ENCODE results near the gene LRRC32.

The LRRC32 gene, protein sequence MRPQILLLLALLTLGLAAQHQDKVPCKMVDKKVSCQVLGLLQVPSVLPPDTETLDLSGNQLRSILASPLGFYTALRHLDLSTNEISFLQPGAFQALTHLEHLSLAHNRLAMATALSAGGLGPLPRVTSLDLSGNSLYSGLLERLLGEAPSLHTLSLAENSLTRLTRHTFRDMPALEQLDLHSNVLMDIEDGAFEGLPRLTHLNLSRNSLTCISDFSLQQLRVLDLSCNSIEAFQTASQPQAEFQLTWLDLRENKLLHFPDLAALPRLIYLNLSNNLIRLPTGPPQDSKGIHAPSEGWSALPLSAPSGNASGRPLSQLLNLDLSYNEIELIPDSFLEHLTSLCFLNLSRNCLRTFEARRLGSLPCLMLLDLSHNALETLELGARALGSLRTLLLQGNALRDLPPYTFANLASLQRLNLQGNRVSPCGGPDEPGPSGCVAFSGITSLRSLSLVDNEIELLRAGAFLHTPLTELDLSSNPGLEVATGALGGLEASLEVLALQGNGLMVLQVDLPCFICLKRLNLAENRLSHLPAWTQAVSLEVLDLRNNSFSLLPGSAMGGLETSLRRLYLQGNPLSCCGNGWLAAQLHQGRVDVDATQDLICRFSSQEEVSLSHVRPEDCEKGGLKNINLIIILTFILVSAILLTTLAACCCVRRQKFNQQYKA

DNA sequence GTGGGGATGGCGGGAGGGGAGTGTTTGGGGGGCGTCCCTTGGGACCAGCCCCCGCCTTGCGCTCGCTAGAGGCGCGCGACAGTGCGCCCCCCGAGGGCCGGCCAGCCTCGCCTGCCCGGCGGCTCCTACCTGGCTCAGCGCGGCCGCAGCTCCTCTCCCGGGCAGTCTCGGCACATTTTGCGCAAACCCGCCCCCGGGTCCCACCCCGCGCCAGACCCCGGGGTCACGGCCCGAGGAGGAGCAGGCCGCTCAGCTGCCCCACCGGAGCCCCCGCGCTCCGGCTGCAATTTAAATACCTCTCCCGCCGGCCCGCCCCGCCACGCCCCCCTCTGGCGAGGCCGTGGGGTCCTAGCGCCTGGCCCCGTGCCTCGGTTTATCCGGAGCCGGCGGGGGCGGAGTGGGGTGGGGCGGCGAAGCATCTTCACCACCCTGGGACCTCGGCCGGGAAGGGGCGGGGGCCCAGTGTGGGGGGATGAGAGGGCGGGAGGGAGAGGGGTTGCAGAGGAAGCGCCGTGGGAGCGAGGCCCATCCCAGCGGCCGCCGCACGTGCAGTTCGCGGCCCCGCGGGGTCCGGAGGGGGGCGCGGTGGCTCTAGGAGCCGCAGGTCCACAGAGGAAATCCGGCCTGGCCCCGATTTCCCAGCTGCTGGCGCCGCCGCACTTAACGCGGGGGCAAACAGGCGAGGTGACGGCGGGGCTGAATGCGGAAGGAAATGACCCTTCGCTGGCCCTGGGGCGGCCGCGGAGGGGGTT lies at the start of gene LRRC32:
Gene LRRC32 (minus strand): TSS at position 263 of the 752 bp plus-strand sequence. CDS start 4,793 bp downstream, outside the sequence.
- in situ Hi-C loops (cut with HindIII; ENCODE audit: low sequenced_read_pairs), result no loop called here

DNA sequence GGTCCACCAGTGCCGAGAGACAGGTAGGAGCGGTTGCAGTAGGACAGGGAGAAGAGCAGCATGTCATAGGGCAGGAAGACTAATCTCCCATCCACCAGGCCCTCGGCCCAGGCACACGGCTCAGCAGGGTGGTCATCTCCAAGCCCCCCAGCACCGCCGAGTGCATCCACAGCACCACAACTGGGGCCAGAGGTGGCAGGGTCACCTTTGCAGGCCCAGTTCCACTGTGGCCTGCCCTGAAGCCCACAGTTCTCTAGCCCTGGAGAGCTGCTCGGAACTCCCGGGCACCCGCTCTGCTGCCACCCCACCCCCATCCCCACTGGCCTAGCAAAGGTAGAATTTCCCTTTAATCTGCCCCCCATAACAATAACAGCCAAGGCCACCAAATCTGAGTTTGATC lies 49.1 kb upstream of the LRRC32 start:
- in situ Hi-C loops (cut with HindIII; ENCODE audit: low sequenced_read_pairs), result no loop called here

DNA sequence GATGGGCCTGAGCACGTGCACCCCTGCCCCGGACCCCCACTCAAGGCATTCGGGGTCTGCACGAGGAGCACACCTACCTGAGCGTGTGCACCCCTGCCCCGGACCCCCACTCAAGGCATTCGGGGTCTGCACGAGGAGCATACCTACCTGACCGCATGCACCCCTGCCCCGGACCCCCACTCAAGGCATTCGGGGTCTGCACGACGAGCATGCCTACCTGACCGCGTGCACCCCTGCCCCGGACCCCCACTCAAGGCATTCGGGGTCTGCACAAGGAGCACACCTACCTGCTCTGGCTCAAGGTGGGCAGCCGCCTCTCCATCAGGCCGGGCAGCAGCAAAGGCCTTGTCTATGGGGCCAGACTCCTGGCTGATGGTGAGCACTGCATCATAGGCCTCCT lies 48.7 kb upstream of the LRRC32 start:
- in situ Hi-C loops (cut with HindIII; ENCODE audit: low sequenced_read_pairs), result no loop called here

DNA sequence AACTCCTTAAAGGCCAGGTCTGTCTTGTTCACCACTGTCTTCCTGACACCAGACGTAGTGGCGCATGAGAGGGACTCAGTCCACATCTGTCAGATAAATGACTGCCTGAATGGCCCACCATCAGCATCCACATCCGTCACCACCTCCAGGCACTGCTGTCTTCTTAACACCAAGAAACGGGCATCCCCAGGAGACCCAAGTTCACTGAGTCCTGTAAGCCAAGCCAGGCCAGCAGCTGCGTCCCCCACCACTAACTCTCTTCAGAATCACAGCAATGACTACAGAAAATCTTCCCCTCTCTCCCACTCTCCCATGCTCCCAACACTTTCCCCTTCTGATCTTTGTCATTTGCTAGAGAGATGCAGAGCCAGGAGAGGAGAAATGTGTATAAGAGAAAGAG lies 47.3 kb upstream of the LRRC32 start:
- in situ Hi-C loops (cut with HindIII; ENCODE audit: low sequenced_read_pairs), result no loop called here

DNA sequence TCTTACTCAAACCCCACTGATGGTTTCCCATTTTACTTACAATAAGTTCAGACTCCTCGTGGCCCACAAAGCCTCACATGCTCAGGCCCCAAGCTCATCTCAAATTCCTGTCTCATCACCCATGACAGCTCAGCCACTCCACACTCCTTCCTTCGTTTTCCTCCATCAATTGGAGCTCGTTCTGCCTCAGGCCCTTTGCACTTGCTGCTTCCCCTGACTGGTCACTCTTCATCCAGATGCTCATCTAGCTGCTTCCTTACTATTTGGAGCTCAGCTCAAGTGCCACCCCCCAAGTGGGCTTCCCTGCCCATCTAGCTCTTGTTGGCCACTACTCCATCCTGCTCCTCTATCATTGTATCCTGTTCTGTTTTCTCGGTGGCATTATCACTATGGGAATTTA lies 46.8 kb upstream of the LRRC32 start:
- in situ Hi-C loops (cut with HindIII; ENCODE audit: low sequenced_read_pairs), result no loop called here

DNA sequence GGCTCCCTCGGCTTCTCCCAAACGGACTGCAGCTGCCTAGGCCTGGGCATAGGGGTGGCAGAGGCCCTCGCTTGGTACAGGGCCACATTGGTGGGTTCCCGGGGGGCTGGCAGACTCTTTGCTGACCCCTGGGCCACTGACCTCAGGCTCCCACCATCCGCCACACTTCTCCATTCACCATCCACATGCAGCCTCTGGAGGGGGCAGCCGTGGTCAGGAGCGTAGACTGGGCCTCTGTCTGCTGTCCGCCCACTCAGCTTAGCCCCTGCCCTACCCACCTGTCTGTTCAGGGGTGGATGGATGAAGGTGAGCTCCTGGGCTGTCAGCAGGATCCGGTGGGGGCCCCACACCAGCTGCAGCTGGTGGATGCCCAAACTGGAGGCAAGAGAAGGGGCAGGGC lies 45.7 kb upstream of the LRRC32 start:
- in situ Hi-C loops (cut with HindIII; ENCODE audit: low sequenced_read_pairs), result no loop called here

DNA sequence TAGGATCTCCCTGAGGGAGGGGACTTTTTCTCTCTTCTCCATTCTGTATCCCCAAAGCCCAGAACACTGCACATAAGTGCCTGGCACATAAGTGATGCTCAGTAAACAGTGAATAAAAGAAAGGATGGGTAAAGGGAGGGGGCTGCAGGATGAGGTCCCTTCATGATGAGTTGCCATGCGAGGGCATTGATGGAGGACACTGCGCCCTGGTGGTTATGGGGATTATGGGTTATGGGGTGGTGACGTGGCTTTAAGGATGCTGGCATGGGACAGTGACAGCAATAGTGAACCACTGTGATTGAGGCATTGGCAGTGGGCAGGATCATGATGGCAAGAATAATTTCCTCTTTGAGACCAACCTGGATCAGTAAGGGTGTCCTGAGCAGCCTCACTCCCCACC lies 43.9 kb upstream of the LRRC32 start:
- in situ Hi-C loops (cut with HindIII; ENCODE audit: low sequenced_read_pairs), result no loop called here

DNA sequence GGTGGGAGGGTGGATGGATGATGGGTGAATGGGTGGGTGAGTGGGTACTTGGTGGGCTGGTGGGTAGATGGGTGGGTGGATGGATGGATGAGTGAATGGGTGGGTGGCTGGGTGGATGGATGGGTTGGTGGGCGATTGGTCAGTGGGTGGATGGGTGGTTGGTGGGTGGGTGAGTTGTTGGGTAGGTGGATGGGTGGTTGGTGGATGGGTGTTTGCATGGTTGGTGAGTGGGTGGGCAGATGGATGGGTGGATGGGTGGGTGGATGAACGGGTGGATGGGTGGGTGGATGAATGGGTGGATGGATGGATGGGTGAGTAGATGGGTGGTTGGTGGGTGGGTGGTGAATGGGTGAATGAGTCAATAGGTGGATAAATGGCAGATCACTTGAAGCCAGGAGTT lies 43.0 kb upstream of the LRRC32 start:
- in situ Hi-C loops (cut with HindIII; ENCODE audit: low sequenced_read_pairs), result no loop called here

DNA sequence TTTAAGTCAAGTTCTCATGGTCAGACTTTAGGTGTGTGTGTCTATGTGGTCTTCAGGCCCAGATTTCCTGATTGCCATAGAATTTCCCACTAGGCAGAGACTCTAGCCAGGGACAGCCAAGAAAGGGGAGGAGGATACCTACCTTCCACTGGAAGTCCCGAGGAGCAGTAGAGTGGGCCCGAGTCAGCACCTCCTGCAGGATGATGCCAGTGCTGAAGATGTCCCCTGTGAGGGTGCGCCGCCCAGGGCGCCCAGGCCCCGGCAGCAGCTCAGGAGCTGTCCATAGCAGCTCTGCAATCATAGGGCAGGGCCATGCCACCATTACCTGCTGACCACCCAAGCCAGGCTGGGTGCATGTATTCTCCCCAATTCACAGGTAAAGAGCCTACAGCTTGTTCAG lies 41.6 kb upstream of the LRRC32 start:
- in situ Hi-C loops (cut with HindIII; ENCODE audit: low sequenced_read_pairs), result no loop called here

DNA sequence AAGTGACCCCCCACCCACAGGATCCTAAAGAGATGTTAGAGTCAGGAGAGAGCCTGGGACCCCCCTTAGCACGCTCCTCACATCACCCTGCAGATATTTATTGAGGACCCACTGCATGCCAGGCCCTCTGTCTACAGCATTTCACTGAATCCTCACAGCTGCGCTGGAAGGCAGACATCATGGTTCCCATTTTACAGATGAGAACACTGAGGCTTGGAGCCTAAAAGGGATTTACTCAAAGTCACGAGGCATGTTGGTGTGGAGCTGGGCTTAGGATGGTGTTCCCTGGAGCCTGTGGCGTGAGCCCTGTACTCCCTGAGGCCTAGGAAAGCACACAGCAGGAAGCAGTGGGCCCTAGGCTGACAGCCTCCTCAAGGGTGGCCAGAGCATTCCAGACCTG lies 39.2 kb upstream of the LRRC32 start:
- in situ Hi-C loops (cut with HindIII; ENCODE audit: low sequenced_read_pairs), result loop anchor here (5.0 kb wide), 1 partner anchor 88 kb away; no protein-coding TSS in a partner anchor

DNA sequence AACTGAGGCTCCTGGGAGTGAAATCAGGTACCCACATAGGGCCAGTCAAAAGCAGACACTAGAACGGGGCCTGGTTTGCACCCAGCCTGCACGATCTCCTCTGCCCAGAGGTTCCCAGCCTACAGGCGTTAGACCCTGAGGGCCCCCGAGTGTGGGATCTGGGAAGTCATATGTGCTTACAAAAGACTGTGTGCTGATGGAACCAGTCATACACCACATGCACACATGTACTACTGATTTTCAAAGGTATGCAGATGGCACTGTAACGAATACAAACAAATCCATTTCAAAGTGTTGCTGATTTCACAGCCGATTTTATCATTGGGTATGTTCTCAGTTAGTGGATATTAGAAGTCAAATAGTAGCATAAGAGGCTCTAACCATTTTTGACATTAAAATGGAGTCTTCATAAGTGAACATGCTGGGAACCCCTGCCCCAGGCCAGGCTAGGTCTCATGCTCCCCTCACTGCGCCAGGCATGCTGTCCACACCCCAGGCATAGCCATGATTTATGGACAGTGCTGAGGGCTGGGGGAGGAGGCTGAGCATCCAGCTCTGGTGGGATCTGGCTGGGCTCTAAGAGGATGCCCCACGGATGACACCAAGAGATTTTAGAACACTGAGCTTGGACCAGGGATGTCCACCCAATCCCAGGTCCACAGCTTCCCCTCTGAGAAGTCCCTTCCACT lies 38.6 kb upstream of the LRRC32 start:
- in situ Hi-C loops (cut with HindIII; ENCODE audit: low sequenced_read_pairs), result loop anchor here (5.0 kb wide), 1 partner anchor 88 kb away; no protein-coding TSS in a partner anchor

DNA sequence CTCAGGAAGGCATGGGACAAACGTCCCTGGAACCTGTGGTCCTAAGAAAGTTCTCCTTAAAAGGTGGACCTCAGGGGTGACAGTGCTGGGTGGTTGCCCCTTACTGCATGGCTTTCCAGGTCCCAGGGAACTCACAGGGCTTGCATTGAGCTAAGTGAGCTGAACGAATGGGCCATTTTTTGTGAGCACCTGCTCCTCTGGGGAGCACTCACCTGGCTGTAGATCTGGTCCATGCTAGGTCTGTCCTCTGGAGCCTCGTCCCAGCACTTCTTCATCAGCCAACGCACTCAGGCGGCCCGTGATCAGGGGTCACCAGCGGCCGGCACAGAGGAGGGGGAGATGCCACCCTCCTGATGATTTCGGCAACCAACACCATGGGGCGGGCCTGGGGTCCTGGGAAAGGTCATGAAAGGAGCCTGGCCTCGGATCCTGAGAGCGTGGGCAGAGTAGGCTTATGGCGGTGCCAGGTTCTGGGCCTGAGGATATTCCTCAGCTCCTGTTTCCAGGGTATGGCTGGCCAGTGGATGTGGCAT lies 36.8 kb upstream of the LRRC32 start:
- in situ Hi-C loops (cut with HindIII; ENCODE audit: low sequenced_read_pairs), result loop anchor here (5.0 kb wide), 1 partner anchor 90 kb away; no protein-coding TSS in a partner anchor

DNA sequence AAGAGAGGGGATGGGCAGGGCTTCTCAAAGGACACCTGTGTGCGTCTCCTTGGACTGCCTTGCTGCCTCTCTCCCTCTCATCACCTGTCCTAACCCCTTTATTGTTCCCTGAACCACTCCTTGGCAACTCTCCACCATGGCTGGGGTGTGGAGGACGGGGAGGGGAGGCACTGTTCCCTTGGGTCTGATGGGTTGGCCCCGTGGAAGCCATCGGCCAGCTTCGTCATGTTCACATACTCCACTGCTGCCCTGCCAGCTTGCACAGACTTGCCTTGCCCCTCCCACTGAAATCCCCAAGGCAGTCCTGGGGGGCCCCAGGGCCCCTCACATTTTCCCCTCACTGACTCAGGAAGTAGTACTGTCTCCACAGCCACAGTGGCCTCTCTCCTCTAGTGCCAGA lies 36.1 kb upstream of the LRRC32 start:
- in situ Hi-C loops (cut with HindIII; ENCODE audit: low sequenced_read_pairs), result loop anchor here (5.0 kb wide), 1 partner anchor 91 kb away; no protein-coding TSS in a partner anchor

DNA sequence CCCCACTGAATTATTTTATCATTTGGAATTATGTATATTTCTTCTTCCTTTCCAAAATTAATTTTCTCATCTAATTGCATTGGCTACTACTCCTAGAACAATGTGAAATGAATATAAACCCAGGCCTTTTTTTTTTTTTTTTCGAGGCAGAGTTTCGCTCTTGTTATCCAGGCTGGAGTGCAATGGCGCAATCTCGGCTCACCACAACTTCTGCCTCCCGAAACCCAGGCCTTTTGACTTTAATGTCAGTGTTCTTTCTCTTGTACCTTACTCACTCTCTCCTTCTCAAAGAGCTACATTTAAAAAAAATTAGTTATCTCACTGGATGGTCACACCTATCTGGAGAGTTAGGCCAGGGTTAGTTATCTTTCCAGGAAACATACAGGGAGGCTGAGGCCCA lies 35.3 kb upstream of the LRRC32 start:
- in situ Hi-C loops (cut with HindIII; ENCODE audit: low sequenced_read_pairs), result loop anchor here (5.0 kb wide), 1 partner anchor 91 kb away; no protein-coding TSS in a partner anchor

DNA sequence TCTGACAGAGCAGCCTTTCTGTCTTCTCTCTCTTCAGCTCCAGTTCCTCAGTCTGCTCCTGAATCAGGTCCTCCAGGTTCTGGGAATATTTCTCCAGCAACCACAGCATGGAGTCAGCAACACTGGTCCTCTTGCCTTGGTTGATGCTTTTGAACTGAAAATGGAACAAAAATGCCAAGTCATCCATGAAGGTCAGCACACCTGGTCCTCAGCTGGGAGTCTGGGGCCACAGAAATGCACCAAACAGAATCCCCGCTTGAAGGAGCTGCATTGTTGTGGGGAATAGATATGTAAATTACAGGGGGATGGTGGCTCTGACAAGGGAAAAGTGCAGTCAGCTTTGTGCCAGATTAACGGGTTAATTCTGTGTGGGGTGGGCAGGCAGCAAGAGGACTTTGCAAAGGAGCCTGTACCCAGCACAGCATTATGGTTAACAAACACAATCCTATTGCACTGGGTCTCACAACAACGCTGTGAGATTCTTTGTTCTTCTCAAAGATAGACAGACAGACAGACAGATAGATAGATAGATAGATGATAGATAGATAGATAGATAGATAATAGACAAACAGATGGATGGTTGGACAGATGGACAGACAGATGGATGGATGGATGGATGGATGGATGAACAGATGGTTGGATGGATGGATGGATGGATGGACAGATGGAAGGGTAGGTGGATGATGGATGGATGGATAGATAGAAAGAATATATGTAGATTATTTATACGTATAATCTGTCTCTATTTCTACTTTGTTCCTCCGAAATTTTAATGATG lies 33.8 kb upstream of the LRRC32 start:
- in situ Hi-C loops (cut with HindIII; ENCODE audit: low sequenced_read_pairs), result loop anchor here (5.0 kb wide), 1 partner anchor 68 kb away; no protein-coding TSS in a partner anchor

DNA sequence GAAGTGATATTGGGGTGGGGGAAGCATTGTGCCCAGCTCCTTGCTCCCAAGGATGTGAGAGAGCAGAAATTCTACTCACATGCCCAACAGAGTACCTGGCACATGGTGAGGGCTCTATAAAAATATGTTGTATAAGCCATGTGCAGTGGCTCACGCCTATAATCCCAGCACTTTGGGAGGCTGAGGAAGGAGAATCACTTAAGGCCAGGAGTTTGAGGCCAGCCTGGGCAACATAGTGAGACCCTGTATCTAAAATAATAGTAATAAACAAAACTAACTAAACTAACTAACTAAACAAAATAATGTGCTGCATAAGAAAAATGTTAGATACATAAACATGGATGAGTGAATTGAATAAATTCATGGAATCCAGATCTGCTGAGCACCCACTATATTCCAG lies 33.2 kb upstream of the LRRC32 start:
- in situ Hi-C loops (cut with HindIII; ENCODE audit: low sequenced_read_pairs), result loop anchor here (5.0 kb wide), 1 partner anchor 69 kb away; no protein-coding TSS in a partner anchor

DNA sequence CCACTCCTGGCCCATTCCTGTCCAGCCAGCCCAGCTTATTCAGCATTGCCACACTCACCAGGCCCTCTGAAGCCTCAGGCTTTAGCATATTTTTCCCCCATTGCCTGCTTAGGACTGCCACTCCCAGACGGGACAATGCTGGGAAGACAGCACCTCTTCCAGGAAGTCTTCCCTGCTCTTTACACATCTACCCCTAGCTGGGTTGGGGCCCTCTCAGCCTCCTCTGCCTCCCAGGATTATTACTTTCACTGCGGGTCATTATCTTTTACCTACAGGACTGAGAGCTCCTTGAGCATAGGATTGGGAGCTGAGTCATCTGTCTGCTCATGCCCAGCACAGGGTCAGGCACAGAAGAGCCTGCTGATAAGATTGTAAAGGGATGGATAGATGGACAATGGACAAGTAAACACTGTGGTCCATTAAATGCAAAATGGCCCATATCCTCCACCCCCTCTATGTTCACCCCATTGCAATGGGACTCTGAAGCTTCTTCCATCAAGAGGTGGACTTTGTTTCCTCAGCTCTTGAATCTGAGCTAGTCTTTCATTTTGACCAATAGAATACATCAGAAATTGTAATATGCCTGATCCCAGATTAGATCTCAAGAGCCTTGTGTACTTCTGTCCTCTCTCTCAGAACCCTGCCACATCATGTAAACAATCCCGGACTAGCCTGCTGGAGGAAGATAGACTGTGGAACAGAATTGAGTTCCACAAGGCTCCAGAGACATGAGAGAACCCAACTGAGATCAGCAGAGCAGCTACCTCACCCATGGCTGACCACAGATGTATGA lies 32.0 kb upstream of the LRRC32 start:
- in situ Hi-C loops (cut with HindIII; ENCODE audit: low sequenced_read_pairs), result loop anchor here (5.0 kb wide), 1 partner anchor 70 kb away; no protein-coding TSS in a partner anchor

DNA sequence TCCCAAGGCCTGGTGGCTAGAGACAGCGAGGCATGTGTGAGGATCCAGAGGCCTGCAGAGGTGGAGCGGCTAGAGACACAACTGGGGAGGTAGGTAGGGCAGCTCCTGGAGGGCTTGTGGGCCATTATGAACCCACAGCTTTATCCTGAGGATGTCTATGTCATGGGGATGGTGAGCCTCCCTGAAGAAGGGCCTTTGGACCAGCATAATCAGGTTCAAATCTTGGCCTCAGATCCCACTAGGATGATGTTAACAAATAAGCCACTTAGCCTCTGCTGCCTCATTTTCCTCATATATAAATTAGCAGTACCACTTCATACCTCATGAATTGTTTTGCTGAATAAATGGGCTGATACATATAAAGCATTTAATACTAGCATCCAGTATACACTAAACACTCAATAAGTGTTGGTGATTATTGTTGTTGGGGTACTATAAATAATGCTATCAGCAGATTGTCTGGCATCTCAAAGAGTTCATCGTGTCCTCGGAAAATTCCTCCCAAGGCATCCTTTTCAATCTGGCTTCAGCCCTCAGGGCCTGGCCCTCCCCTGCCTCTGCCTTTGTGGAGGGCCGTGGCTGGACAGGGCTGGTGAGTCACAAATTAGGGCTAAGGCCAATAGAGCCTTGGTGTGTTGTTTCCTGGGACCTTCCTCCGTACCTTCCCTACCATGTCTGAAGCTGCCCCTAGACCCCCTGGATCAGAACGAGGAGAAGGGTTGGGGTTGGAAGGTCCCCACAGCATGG lies 30.9 kb upstream of the LRRC32 start:
- in situ Hi-C loops (cut with HindIII; ENCODE audit: low sequenced_read_pairs), result loop anchor here (5.0 kb wide), 1 partner anchor 71 kb away; no protein-coding TSS in a partner anchor

All from endothelial cell of hepatic sinusoid (primary cell).